GM12878 (cell line): ENCODE measurements around the gene NR2F6. TPM values are rescaled to one million over a fixed set of nuclear protein-coding genes. Genes with fewer than 3 reads are reported as not detected.

Experiments
- ATAC-seq: fragments of 200-7000 bp; cut with Tn5 transposase; 3 replicates; pipeline ENCODE4 v1.9.1; 2020; ENCODE audit warnings: mild to moderate bottlenecking, moderate library complexity
- BruUV-seq: library from RNA; stranded (reverse); fragments of 400-500 nt; replicated peaks from 2 replicates; lab custom pipeline; 2021; lab: Mats Ljungman, UMichigan
- CTCF ChIA-PET: fragments of 300-600 bp; sonication (Branson Sonifier 250); formaldehyde crosslinking; extraction: SDS; loops from one replicate; lab custom pipeline; 2021; ENCODE audit warnings: inconsistent platforms; lab: Yijun Ruan, JAX
- POLR2A ChIA-PET: fragments of 350-600 bp; formaldehyde crosslinking; extraction: SDS; loops from one replicate; lab custom pipeline; 2021; ENCODE audit warnings: inconsistent platforms; lab: Charles Lee
- RAD21 ChIA-PET: fragments of 300-600 bp; sonication (Branson Sonifier 250); formaldehyde crosslinking; loops from one replicate; lab custom pipeline; 2023; ENCODE audit warnings: antibody characterized with exemption; ENCODE audit not compliant: unreplicated experiment; lab: Charles Lee
- SMC1A ChIA-PET: fragments of 300-600 bp; sonication (Branson Sonifier 250); formaldehyde crosslinking; loops from one replicate; lab custom pipeline; 2023; ENCODE audit not compliant: unreplicated experiment, uncharacterized antibody; lab: Charles Lee
- DNase-seq: peaks from one replicate; pipeline ENCODE4 v3.0.0-alpha.2; 2011; ENCODE audit warnings: low read depth, low spot score
- FAIRE-seq: peaks from 3 replicates; lab custom pipeline; 2011; peaks lifted over from hg19 to GRCh38; lab: Jason Lieb, UNC
- H2AFZ ChIP-seq: 2 replicates; pipeline ENCODE4 v1.6.0; 2011; ENCODE audit warnings: low read depth, low read length, control low read depth; ENCODE audit not compliant: control insufficient read depth
- H3K27ac ChIP-seq: 2 replicates; pipeline ENCODE4 v1.5.1; 2011; ENCODE audit warnings: control low read depth; ENCODE audit not compliant: control insufficient read depth, insufficient read depth
- H3K27me3 ChIP-seq, 2 experiments: replicated peaks in 1 of 2; 2 replicates each; pipeline versions ENCODE4 v1.6.0 to v1.6.1; 2011; ENCODE audit warnings: low read length in 1 of 2; ENCODE audit not compliant: control insufficient read depth in 2 of 2, insufficient read depth in 2 of 2
- H3K36me3 ChIP-seq, 2 experiments: 2 replicates each; pipeline ENCODE4 v1.5.1; 2011; ENCODE audit warnings: low read length in 1 of 2; ENCODE audit not compliant: control insufficient read depth in 2 of 2, insufficient read depth in 2 of 2
- H3K4me1 ChIP-seq: 2 replicates; pipeline ENCODE4 v1.6.1; 2011; ENCODE audit warnings: mild to moderate bottlenecking, low read length, moderate library complexity, mixed read lengths; ENCODE audit not compliant: control insufficient read depth, insufficient read depth
- H3K4me2 ChIP-seq: 2 replicates; pipeline ENCODE4 v1.6.0; 2011; ENCODE audit warnings: control low read depth; ENCODE audit not compliant: control insufficient read depth, insufficient read depth
- H3K4me3 ChIP-seq: fragments of 200-600 bp; sonication (generic); 2 replicates; pipeline ENCODE4 v1.5.1; 2016
- H3K79me2 ChIP-seq: 2 replicates; pipeline ENCODE4 v1.6.0; 2011; ENCODE audit warnings: low read length; ENCODE audit not compliant: control insufficient read depth, insufficient read depth
- H3K9ac ChIP-seq: 2 replicates; pipeline ENCODE4 v1.8.0; 2011; ENCODE audit warnings: low read length, control low read depth, mixed read lengths; ENCODE audit not compliant: control insufficient read depth, insufficient read depth
- H3K9me3 ChIP-seq: replicated peaks from 3 replicates; pipeline ENCODE4 v1.5.1; 2011; ENCODE audit warnings: mild to moderate bottlenecking, low read length; ENCODE audit not compliant: control insufficient read depth, insufficient read depth
- H4K20me1 ChIP-seq: 2 replicates; pipeline ENCODE4 v1.6.0; 2011; ENCODE audit not compliant: control insufficient read depth, insufficient read depth
- E2F4 ChIP-seq: IDR thresholded peaks from 2 replicates; pipeline ENCODE4 v1.6.1; 2012; ENCODE audit warnings: low read depth, low read length, improper control_type of control experiment
- MYC ChIP-seq: IDR thresholded peaks from 2 replicates; pipeline ENCODE4 v1.6.1; 2011; ENCODE audit warnings: mild to moderate bottlenecking, low read length, moderate library complexity, inconsistent platforms; ENCODE audit not compliant: insufficient read depth, insufficient replicate concordance, insufficient read length, severe bottlenecking
- NFIC ChIP-seq: IDR thresholded peaks from 2 replicates; pipeline ENCODE4 v1.6.1; 2012; ENCODE audit warnings: low read depth, mild to moderate bottlenecking, inconsistent platforms, low read length, moderate library complexity
- NKRF ChIP-seq: fragments of 450-650 bp; conservative IDR thresholded peaks from 2 replicates; pipeline ENCODE4 v1.6.1; 2017; ENCODE audit warnings: mild to moderate bottlenecking, moderate library complexity
- RUNX3 ChIP-seq: IDR thresholded peaks from 2 replicates; pipeline ENCODE4 v1.6.1; 2012; ENCODE audit warnings: low read length, inconsistent platforms
- YBX1 ChIP-seq: fragments of 450-650 bp; IDR thresholded peaks from 2 replicates; pipeline ENCODE4 v1.6.1; 2016; ENCODE audit warnings: antibody characterized with exemption
- ZBTB33 ChIP-seq: fragments of 450-650 bp; IDR thresholded peaks from 2 replicates; pipeline ENCODE4 v1.6.1; 2017; ENCODE audit warnings: mild to moderate bottlenecking
- WGBS: methylation state at CpG from one replicate; pipeline ENCODE4 v1.1.6; 2016; ENCODE audit warnings: low lambda C conversion rate; ENCODE audit not compliant: insufficient replicate concordance, insufficient coverage; ENCODE audit errors: missing lambda C conversion rate; 5-methylcytosine and 5-hydroxymethylcytosine counted together
- in situ Hi-C: fragments of 300-500 bp; cut with MboI; formaldehyde crosslinking; loops from 9 replicates; pipeline ENCODE4 v1.14.3; 2018; ENCODE audit warnings: mixed read lengths
- intact Hi-C: fragments of 100-400 bp; cut with micrococcal nuclease; formaldehyde crosslinking; loops from one replicate; pipeline ENCODE4 v1.14.2; 2022; ENCODE audit not compliant: unreplicated experiment
- polyA plus RNA-seq, 11 experiments: library from polyadenylated mRNA; depleted of rRNA in 4 of 11; unstranded in 6 of 11; stranded (reverse) in 5 of 11; fragments of >200 nt; fragmentation: Nextera tagmentation in 4 of 11; fragmentation: Illumina TruSeq in 1 of 11; extraction: Ambion mirVana in 4 of 11; extraction: Trizol in 1 of 11; gene quantifications; 1 replicate in 1 of 11; 2 replicates in 10 of 11; pipeline versions ENCODE4 v1.2.1 to v1.2.3, GENCODE V29; 2011 to 2016; ENCODE audit warnings: inconsistent platforms in 2 of 11, missing spikeins in 2 of 11, low read depth in 1 of 11
- total RNA-seq, 4 experiments: library from RNA; depleted of rRNA in 3 of 4; stranded (reverse); fragments of >200 nt in 3 of 4; fragmentation: Illumina TruSeq in 1 of 4; extraction: Trizol in 1 of 4; gene quantifications; 2 replicates each; pipeline versions ENCODE4 v1.2.1 to v1.2.3, GENCODE V29; 2013 to 2021

Gene NR2F6
- total and polyA plus RNA-seq, 10 of the 15 experiments (the other 5 are each of a cell fraction or from before 2014, with no cell fraction given) = 0.18 to 15.5 (median 6.1) TPM

- no peak for TF ChIP-seq ZBTB33
These were observed 2.4 kb downstream of the NR2F6 start (continued) for GRCh38 chr19:17243211-17243829.

- in situ Hi-C loops (no loop called here), intact Hi-C loops (no loop called here)
- Histone ChIP-seq H3K9me3 (no peaks in the 10 kb centered on the region), H2AFZ (no peak overlapping the region), H3K27me3 (no peaks in the 10 kb centered on the region), H3K4me1 (peaks cover 14% of the 10 kb centered on the region), H3K4me3 (0 out of 2 replicates have a peak overlapping the region, but pooled peaks have one; percentile 70), H3K79me2 (peaks cover 7% of the 10 kb centered on the region), H4K20me1 (no peaks in the 10 kb centered on the region), H3K27ac (no peak overlapping the region), H3K4me2 (0 out of 2 replicates have a peak overlapping the region, but pooled peaks have one; percentile 1), H3K9ac (no peak overlapping the region), H3K36me3 (peaks cover 0 to 2% of the 10 kb centered on the region in 2 experiments; a peak in 1 of 4 replicates)
- WGBS = 54% methylated on average over 8 of the region's 8 CpGs
- no peak for FAIRE-seq
- ChIA-PET SMC1A (interaction anchor here (0.5 to 2.0 kb wide), 7 partner anchors 8 to 377 kb away, joined by 3 to 6 read pairs (median 4); partner anchors contain the start of genes BABAM1 and USE1), CTCF (interaction anchor here (0.7 to 2.9 kb wide), 9 partner anchors 9 to 175 kb away, joined by 3 to 16 read pairs (median 3); partner anchors contain the start of gene BABAM1), POLR2A (interaction anchor here (0.6 to 1.3 kb wide), 8 partner anchors 8 to 139 kb away, joined by 3 to 4 read pairs (median 3); partner anchors contain the start of genes BABAM1 and USE1), RAD21 (interaction anchor here (0.8 to 1.4 kb wide), 4 partner anchors 16 to 169 kb away, joined by 3 to 5 read pairs (median 4); partner anchors contain the start of genes BABAM1 and OCEL1)
- DNase-seq = no peak
- ATAC-seq = peak; percentile 10; the same call in 2 of the 3 replicates
- no TSS peak for BruUV-seq
- TF ChIP-seq E2F4 = no peak
- TF ChIP-seq RUNX3 = no peak
- no peak; the same call in 1 of the 2 replicates for TF ChIP-seq NKRF
- no peak for TF ChIP-seq NFIC
- TF ChIP-seq MYC = no peak
- TF ChIP-seq YBX1 = no peak
These were observed 3.1 kb downstream of the NR2F6 start for GRCh38 chr19:17242431-17243208.
